GM12878 (cell line): ENCODE measurements around the gene GMDS. TPM values are rescaled to one million over a fixed set of nuclear protein-coding genes. Genes with fewer than 3 reads are reported as not detected.

ENCODE experiments used
- ATAC-seq: fragments of 200-7000 bp; cut with Tn5 transposase; 3 replicates; pipeline ENCODE4 v1.9.1; 2020; ENCODE audit warnings: mild to moderate bottlenecking, moderate library complexity
- BruUV-seq: library from RNA; stranded (reverse); fragments of 400-500 nt; replicated peaks from 2 replicates; lab custom pipeline; 2021; lab: Mats Ljungman, UMichigan
- CTCF ChIA-PET: fragments of 300-600 bp; sonication (Branson Sonifier 250); formaldehyde crosslinking; extraction: SDS; loops from one replicate; lab custom pipeline; 2021; ENCODE audit warnings: inconsistent platforms; lab: Yijun Ruan, JAX
- POLR2A ChIA-PET: fragments of 350-600 bp; formaldehyde crosslinking; extraction: SDS; loops from one replicate; lab custom pipeline; 2021; ENCODE audit warnings: inconsistent platforms; lab: Charles Lee
- RAD21 ChIA-PET: fragments of 300-600 bp; sonication (Branson Sonifier 250); formaldehyde crosslinking; loops from one replicate; lab custom pipeline; 2023; ENCODE audit warnings: antibody characterized with exemption; ENCODE audit not compliant: unreplicated experiment; lab: Charles Lee
- SMC1A ChIA-PET: fragments of 300-600 bp; sonication (Branson Sonifier 250); formaldehyde crosslinking; loops from one replicate; lab custom pipeline; 2023; ENCODE audit not compliant: unreplicated experiment, uncharacterized antibody; lab: Charles Lee
- DNase-seq: peaks from one replicate; pipeline ENCODE4 v3.0.0-alpha.2; 2011; ENCODE audit warnings: low read depth, low spot score
- FAIRE-seq: peaks from 3 replicates; lab custom pipeline; 2011; peaks lifted over from hg19 to GRCh38; lab: Jason Lieb, UNC
- H2AFZ ChIP-seq: 2 replicates; pipeline ENCODE4 v1.6.0; 2011; ENCODE audit warnings: low read depth, low read length, control low read depth; ENCODE audit not compliant: control insufficient read depth
- H3K27ac ChIP-seq: 2 replicates; pipeline ENCODE4 v1.5.1; 2011; ENCODE audit warnings: control low read depth; ENCODE audit not compliant: control insufficient read depth, insufficient read depth
- H3K27me3 ChIP-seq, 2 experiments: replicated peaks in 1 of 2; 2 replicates each; pipeline versions ENCODE4 v1.6.0 to v1.6.1; 2011; ENCODE audit warnings: low read length in 1 of 2; ENCODE audit not compliant: control insufficient read depth in 2 of 2, insufficient read depth in 2 of 2
- H3K36me3 ChIP-seq, 2 experiments: 2 replicates each; pipeline ENCODE4 v1.5.1; 2011; ENCODE audit warnings: low read length in 1 of 2; ENCODE audit not compliant: control insufficient read depth in 2 of 2, insufficient read depth in 2 of 2
- H3K4me1 ChIP-seq: 2 replicates; pipeline ENCODE4 v1.6.1; 2011; ENCODE audit warnings: mild to moderate bottlenecking, low read length, moderate library complexity, mixed read lengths; ENCODE audit not compliant: control insufficient read depth, insufficient read depth
- H3K4me2 ChIP-seq: 2 replicates; pipeline ENCODE4 v1.6.0; 2011; ENCODE audit warnings: control low read depth; ENCODE audit not compliant: control insufficient read depth, insufficient read depth
- H3K4me3 ChIP-seq: fragments of 200-600 bp; sonication (generic); 2 replicates; pipeline ENCODE4 v1.5.1; 2016
- H3K79me2 ChIP-seq: 2 replicates; pipeline ENCODE4 v1.6.0; 2011; ENCODE audit warnings: low read length; ENCODE audit not compliant: control insufficient read depth, insufficient read depth
- H3K9ac ChIP-seq: 2 replicates; pipeline ENCODE4 v1.8.0; 2011; ENCODE audit warnings: low read length, control low read depth, mixed read lengths; ENCODE audit not compliant: control insufficient read depth, insufficient read depth
- H3K9me3 ChIP-seq: replicated peaks from 3 replicates; pipeline ENCODE4 v1.5.1; 2011; ENCODE audit warnings: mild to moderate bottlenecking, low read length; ENCODE audit not compliant: control insufficient read depth, insufficient read depth
- H4K20me1 ChIP-seq: 2 replicates; pipeline ENCODE4 v1.6.0; 2011; ENCODE audit not compliant: control insufficient read depth, insufficient read depth
- ATF7 ChIP-seq: fragments of 450-650 bp; IDR thresholded peaks from 2 replicates; pipeline ENCODE4 v1.6.1; 2016; ENCODE audit warnings: low read depth, mild to moderate bottlenecking
- CBX5 ChIP-seq: sonication (generic); IDR thresholded peaks from 2 replicates; pipeline ENCODE4 v1.6.1; 2016; ENCODE audit warnings: low read depth, moderate library complexity, mild to moderate bottlenecking, inconsistent platforms
- E2F4 ChIP-seq: IDR thresholded peaks from 2 replicates; pipeline ENCODE4 v1.6.1; 2012; ENCODE audit warnings: low read depth, low read length, improper control_type of control experiment
- GATAD2B ChIP-seq: fragments of 450-650 bp; conservative IDR thresholded peaks from 2 replicates; pipeline ENCODE4 v1.6.1; 2017; ENCODE audit warnings: low read depth, mild to moderate bottlenecking, moderate library complexity
- HSF1 ChIP-seq: fragments of 150-350 bp; IDR thresholded peaks from 2 replicates; pipeline ENCODE4 v1.6.1; 2014; ENCODE audit warnings: mild to moderate bottlenecking, low read depth, low read length
- IKZF1 ChIP-seq: fragments of 450-650 bp; conservative IDR thresholded peaks from 2 replicates; pipeline ENCODE4 v1.6.1; 2017; ENCODE audit warnings: antibody characterized with exemption, mild to moderate bottlenecking
- NBN ChIP-seq: fragments of 450-650 bp; IDR thresholded peaks from 2 replicates; pipeline ENCODE4 v1.6.1; 2016
- NFIC ChIP-seq: IDR thresholded peaks from 2 replicates; pipeline ENCODE4 v1.6.1; 2012; ENCODE audit warnings: low read depth, mild to moderate bottlenecking, inconsistent platforms, low read length, moderate library complexity
- PAX5 ChIP-seq: IDR thresholded peaks from 2 replicates; pipeline ENCODE4 v1.6.1; 2011; ENCODE audit warnings: low read depth, low read length, borderline replicate concordance
- REST ChIP-seq: IDR thresholded peaks from 2 replicates; pipeline ENCODE4 v1.6.1; 2012; ENCODE audit warnings: mild to moderate bottlenecking, low read depth, low read length
- SUPT20H ChIP-seq: IDR thresholded peaks from 2 replicates; pipeline ENCODE4 v1.6.1; 2011; ENCODE audit warnings: low read depth, mild to moderate bottlenecking, low read length, moderate library complexity, borderline replicate concordance; ENCODE audit not compliant: control insufficient read depth
- TARDBP ChIP-seq: IDR thresholded peaks from 2 replicates; pipeline ENCODE4 v1.6.1; 2016; ENCODE audit warnings: borderline replicate concordance
- ZNF24 ChIP-seq: fragments of 450-650 bp; IDR thresholded peaks from 2 replicates; pipeline ENCODE4 v1.6.1; 2017; ENCODE audit warnings: antibody characterized with exemption, mild to moderate bottlenecking
- ZNF384 ChIP-seq: IDR thresholded peaks from 2 replicates; pipeline ENCODE4 v1.6.1; 2012; ENCODE audit warnings: low read depth, mild to moderate bottlenecking, low read length, improper control_type of control experiment, borderline replicate concordance
- WGBS: methylation state at CpG from one replicate; pipeline ENCODE4 v1.1.6; 2016; ENCODE audit warnings: low lambda C conversion rate; ENCODE audit not compliant: insufficient replicate concordance, insufficient coverage; ENCODE audit errors: missing lambda C conversion rate; 5-methylcytosine and 5-hydroxymethylcytosine counted together
- in situ Hi-C: fragments of 300-500 bp; cut with MboI; formaldehyde crosslinking; loops from 9 replicates; pipeline ENCODE4 v1.14.3; 2018; ENCODE audit warnings: mixed read lengths
- intact Hi-C: fragments of 100-400 bp; cut with micrococcal nuclease; formaldehyde crosslinking; loops from one replicate; pipeline ENCODE4 v1.14.2; 2022; ENCODE audit not compliant: unreplicated experiment
- polyA plus RNA-seq, 11 experiments: library from polyadenylated mRNA; depleted of rRNA in 4 of 11; unstranded in 6 of 11; stranded (reverse) in 5 of 11; fragments of >200 nt; fragmentation: Nextera tagmentation in 4 of 11; fragmentation: Illumina TruSeq in 1 of 11; extraction: Ambion mirVana in 4 of 11; extraction: Trizol in 1 of 11; gene quantifications; 1 replicate in 1 of 11; 2 replicates in 10 of 11; pipeline versions ENCODE4 v1.2.1 to v1.2.3, GENCODE V29; 2011 to 2016; ENCODE audit warnings: inconsistent platforms in 2 of 11, missing spikeins in 2 of 11, low read depth in 1 of 11
- total RNA-seq, 4 experiments: library from RNA; depleted of rRNA in 3 of 4; stranded (reverse); fragments of >200 nt in 3 of 4; fragmentation: Illumina TruSeq in 1 of 4; extraction: Trizol in 1 of 4; gene quantifications; 2 replicates each; pipeline versions ENCODE4 v1.2.1 to v1.2.3, GENCODE V29; 2013 to 2021

The GMDS gene
- total and polyA plus RNA-seq, 10 of the 15 experiments (the other 5 are each of a cell fraction or from before 2014, with no cell fraction given) = 0.61 to 53.8 (median 29.3) TPM

- no peaks in the 10 kb centered on the region for H3K9me3 ChIP-seq
- in situ Hi-C loops (no loop called here), intact Hi-C loops (no loop called here)
- POLR2A ChIA-PET = no interaction called here
- ATAC-seq (no peak), FAIRE-seq (no peak), DNase-seq (no peak)
- H3K79me2 ChIP-seq = no peaks in the 10 kb centered on the region
- no peaks in the 10 kb centered on the region for H3K27me3 ChIP-seq
- no peak overlapping the region for H3K9ac ChIP-seq
- BruUV-seq = no TSS peak
- no peak overlapping the region for H3K27ac ChIP-seq
- H2AFZ ChIP-seq = no peak overlapping the region
- 93% methylated on average over 11 of the region's 11 CpGs for WGBS
- no peak overlapping the region for H3K4me3 ChIP-seq
- CTCF ChIA-PET = no interaction called here
- no peaks in the 10 kb centered on the region for H3K36me3 ChIP-seq
- RAD21 ChIA-PET = no interaction called here
- no peaks in the 10 kb centered on the region for H3K4me1 ChIP-seq
- H4K20me1 ChIP-seq = no peaks in the 10 kb centered on the region
- H3K4me2 ChIP-seq = no peak overlapping the region
- SMC1A ChIA-PET = interaction anchor here (1.1 kb wide), 1 partner anchor 9 kb away, joined by 3 read pairs; no protein-coding TSS in a partner anchor
- TF ChIP-seq GATAD2B (no peak), REST (no peak), NFIC (no peak), PAX5 (no peak), ATF7 (no peak), IKZF1 (no peak), NBN (no peak), ZNF384 (no peak), E2F4 (no peak), ZNF24 (no peak), CBX5 (no peak), TARDBP (no peak), HSF1 (no peak), SUPT20H (no peak)
Observed at GRCh38 chr6:1700278-1700967, 545.0 kb downstream of the GMDS start.
